Activated CD4-positive, alpha-beta T cell treated with anti-CD3 and anti-CD28 coated beads for 1 hour (primary cell): ENCODE results near the gene VPS26A.

Source experiments
- DNase-seq: peaks from one replicate; pipeline ENCODE4 v3.0.0-alpha.2; 2020

The VPS26A gene

GRCh38 chr10:69123747-69124562, at the start of gene VPS26A:
Gene VPS26A (plus strand): TSS chr10:69124178. CDS start chr10:69124278, 100 bp downstream.
- DNase-seq: peak; percentile 98

- no peak for DNase-seq
Observed at GRCh38 chr10:69074532-69074931, 49.4 kb upstream of the VPS26A start.

GRCh38 chr10:69075431-69075830, 48.5 kb upstream of the VPS26A start:
- DNase-seq: no peak

DNA sequence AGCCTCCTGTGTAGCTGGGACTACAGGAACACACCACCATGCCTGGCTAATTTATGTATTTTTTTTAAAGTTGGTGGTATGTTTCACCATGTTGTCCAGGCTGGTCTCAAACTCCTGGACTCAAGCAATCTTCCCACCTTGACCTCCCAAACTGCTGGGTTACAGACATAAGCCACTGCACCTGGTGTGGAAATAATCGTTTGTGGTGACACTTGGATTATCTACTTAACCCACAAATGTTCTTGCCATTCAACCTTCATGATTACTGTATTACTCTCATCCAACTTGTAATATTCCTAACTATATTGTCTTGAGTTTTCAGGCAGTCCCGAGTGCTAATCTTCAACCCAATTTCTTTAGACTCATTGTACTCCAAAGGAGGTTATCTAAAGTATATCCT, 45.7 kb upstream of the VPS26A start:
- DNase-seq: no peak

GRCh38 chr10:69080226-69080625, 43.8 kb upstream of the VPS26A start:
- DNase-seq: no peak

DNA sequence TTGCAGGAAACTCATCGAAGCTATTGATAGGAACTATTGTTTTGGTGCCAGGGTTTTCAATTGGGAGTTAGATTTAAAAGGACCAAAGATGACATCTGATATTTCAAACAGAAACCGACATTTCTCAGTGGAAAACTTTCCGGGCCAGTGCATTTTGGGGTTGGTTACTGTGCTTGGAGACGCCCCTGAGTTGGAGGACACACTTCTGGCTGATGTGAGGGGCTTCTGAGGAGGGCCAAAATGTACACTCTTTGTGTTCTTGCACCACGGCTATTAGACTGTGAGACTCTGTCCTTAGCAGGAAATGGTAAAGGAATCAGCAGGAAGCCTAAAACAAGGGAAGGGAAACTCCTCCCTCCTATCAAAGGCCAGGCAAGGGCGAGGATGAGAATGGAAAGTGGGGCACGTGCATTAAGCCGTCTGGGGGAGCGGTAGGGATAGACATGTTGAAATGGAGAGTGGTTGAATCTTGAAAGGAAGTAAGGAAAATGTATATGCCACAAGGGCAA, 37.9 kb upstream of the VPS26A start:
- no peak for DNase-seq

DNA sequence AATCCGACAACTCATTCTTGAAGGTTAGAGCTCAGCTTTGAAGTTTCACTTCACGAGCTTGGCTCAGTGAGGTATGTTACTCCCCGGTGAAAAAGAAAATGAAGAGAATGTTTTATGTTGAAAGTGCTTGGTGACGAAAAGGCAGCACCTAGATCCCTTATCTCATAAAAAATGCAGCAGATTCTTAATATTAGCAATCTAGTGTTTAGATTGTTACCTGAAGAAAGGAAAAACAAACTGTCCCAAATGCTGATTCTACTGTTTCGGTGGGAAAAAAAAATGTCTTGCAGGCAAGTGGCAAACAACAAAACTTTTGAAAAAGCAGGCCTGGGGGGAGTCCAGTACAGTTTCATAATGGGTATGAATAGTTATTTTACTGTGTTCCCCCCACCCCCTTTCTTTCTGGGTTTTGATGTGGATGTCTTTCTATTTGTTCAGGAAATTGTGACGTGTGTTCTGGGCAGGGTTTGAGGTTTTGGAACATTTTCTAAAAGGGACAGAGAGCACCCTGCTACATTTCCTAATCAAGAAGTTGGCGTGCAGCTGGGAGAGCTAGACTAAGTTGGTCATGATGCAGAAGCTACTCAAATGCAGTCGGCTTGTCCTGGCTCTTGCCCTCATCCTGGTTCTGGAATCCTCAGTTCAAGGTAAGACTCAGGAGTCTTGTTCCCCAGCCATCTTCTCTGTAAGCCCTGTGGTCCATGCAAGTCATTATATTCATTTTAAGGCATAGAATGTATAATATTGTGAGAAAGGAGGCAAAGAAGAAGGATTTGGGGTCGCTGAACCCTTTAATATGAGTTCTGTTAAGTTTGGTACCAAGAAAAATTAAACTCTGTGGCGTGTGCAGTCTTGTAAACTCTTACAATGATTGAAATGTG, 36.1 kb upstream of the VPS26A start, which contains the start of gene SRGN:
Gene SRGN, plus strand, starts transcription at position 514 of the 881 bp plus-strand sequence. Its CDS starts 55 bp downstream, at position 569.
- DNase-seq: peak; percentile 59

DNA sequence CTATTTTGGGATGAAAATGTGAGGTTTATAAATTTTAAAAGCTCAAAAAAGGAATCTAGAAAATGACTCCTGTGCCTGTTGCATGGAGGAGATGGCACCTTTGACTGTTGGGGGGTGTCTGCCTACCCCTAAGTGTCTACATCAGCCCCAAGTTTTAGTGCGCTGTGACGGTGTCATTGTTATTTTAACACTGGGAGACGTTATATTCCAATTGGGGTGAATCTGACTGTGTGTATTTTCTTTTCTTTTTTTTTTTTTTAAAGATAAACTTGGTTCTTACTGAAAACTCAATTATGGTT, 35.6 kb upstream of the VPS26A start:
- DNase-seq: no peak

GRCh38 chr10:69088801-69089501, 35.0 kb upstream of the VPS26A start:
- no peak for DNase-seq

DNA sequence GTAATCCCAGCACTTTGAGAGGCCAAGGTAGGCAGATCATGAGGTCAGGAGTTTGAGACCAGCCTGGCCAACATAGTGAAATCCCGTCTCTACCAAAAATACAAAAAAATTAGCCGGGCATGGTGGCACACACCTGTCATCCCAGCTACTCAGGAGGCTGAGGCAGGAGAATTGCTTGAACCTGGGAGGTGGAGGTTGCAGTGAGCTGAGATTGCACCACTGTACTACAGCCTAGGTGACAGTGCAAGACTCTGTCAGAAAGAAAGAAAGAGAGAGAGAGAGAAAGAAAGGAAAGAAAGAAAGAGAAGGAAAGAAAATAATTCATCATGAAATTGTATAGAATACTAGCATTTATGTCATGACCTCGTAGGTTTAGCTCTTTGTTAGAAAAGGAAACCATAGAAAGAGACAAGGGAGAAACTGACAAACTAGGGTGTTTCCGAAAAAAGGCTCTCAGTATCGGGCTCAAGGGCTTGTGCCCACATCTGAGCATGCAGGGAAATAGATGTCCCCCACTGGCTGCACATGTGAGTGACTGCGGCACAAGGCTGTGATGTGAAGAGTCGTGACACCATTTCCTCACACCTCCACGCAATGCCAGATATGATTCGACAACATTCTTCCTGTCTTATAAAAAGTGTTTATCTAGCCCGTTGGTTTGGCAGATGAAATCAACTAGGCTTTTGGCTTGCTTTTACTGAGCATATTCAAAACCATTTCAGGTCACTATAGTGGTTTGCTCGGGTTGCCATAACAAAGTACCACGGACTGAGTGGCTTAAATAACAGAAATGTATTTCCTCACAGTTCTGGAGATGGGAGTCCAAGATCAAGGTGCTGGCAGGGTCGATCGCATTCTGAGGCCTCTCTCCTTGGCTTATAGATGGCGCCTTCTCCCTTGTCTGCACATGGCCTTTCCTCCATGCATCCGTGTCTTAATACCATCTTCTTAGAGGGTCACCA, 34.1 kb upstream of the VPS26A start:
- DNase-seq: peak; percentile 55

DNA sequence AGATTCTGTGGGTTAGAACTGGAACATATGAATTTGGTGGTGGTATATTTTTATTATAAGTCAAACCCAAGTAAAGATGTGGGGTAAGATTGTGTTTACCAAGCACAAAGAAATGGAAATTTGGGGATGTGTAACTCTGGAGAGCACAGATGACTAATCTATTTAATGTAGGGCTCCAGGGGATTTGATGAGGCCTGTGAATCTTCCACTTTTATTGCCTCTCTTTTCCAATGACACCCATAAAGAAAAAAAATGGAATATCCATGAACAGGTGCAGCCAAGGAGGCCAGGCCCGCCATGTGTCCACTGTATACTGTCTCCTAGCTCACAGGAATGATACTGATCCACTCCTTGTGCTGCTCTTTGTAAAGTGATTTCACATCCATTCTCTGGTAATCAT, 33.3 kb upstream of the VPS26A start:
- no peak for DNase-seq

- DNase-seq: no peak
Observed at GRCh38 chr10:69091143-69091651, 32.8 kb upstream of the VPS26A start.

GRCh38 chr10:69092959-69093850, 30.8 kb upstream of the VPS26A start:
- DNase-seq: peak; percentile 60

DNA sequence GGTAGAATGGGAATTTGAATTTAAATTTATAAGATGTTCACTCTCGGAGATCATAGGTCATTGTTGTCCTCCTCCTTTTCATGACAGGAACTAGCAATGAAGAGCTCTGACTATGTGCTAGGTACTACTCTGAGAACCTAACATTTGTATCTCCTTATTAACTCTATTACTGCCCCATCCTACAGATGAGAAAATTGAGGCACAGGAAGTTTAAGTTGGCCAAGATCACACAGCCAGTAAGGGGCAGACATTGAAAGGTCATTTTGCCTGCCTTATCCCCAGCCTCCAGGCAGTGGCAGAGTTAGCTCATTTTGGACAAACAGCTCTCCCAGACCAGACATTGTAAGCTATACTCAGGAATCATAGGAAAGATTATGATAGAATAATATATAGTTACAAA, 30.0 kb upstream of the VPS26A start:
- DNase-seq: no peak

DNA sequence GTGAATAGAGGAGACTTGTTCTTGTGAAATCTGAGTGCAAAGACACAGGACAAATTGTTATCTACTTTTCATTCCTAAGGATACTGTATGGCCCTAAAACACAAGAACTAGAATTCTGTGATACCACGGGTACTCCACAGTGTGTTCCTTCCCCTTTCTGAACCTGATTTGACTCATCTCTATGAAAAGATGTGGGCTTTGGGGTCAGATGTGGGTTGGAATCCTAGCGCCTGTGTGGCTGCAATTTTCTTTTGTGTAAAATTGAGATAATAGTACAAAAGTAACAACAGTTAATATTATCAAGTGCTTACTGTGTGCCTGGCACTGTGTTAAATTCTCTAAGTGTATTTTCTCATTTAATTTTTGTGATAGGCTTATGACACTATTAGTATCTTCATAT, 27.9 kb upstream of the VPS26A start:
- DNase-seq: no peak

DNA sequence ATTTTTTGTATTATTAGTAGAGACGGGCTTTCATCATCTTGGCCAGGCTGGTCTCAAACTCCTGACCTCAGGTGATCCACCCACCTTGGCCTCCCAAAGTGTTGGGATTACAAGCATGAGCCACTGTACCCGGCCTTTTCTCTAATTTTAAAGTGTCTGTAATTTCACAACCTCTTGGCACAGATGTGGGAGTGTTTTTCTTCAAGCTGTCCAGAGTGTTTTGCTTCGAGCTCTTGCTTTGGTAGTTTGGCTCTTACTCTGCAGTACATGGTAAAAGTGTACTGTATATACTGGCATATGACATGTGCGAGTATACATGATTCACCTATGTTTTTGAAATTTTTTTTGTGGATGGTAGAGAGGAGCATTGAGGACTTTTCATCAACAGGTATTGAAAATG, 26.2 kb upstream of the VPS26A start:
- no peak for DNase-seq

DNA sequence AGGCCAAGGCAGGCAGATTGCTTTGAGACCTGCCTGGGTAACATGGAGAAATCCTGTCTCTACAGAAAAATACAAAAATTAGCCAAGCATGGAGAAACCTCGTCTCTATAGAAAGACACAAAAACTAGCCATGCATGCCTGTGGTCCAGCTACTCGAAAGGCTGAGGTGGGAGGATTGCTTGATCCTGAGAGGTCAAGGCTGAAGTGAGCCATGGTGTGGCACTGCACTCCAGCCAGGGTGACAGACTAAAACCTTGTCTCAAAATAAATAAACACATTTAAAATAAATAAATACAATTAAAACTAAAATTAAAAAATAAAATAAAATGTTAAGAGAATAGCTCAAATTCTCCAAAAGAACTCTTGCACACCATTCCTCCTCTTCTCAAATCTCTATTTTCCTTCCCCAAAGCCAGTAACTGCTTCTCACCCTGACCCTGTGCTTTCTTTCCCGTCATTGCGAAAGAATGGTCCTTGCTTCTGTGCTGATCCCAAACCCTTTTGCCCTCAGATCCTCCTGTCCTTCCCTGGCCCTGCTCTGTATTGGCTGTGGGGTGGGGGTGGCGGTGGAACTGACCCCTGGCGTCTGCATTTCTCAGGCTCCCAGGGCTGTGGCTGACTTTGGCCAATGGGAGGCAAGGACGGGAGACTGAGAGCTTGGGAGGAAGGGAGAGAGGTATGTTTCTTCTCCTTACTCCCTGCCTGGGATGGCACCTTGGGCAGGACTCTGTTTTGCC, 23.7 kb upstream of the VPS26A start:
- no peak for DNase-seq

GRCh38 chr10:69101451-69102095, 22.4 kb upstream of the VPS26A start:
- no peak for DNase-seq

GRCh38 chr10:69102440-69102839, 21.5 kb upstream of the VPS26A start:
- DNase-seq: no peak
